H1 (cell line): ENCODE measurements around the gene GUF1. TPM values are rescaled to one million over a fixed set of nuclear protein-coding genes. Genes with fewer than 3 reads are reported as not detected.

ENCODE experiments used
- CTCF ChIP-seq, 3 experiments: IDR thresholded peaks; 1 replicate in 2 of 3; 2 replicates in 1 of 3; pipeline versions ENCODE4 v1.5.1 to v1.6.1; 2011; ENCODE audit warnings: low read length in 3 of 3, mild to moderate bottlenecking in 3 of 3, inconsistent platforms in 2 of 3, low read depth in 1 of 3, moderate library complexity in 1 of 3; ENCODE audit not compliant: insufficient read depth in 1 of 3; ENCODE audit errors: control extremely low read depth in 1 of 3
- GTF2F1 ChIP-seq: IDR thresholded peaks from 2 replicates; pipeline ENCODE4 v1.6.1; 2012; ENCODE audit warnings: low read depth, low read length, improper control_type of control experiment, borderline replicate concordance
- KDM4A ChIP-seq: IDR thresholded peaks from one replicate; pipeline ENCODE4 v1.7.1; 2012; ENCODE audit warnings: low read depth, mild to moderate bottlenecking, moderate library complexity, low read length, inconsistent platforms; ENCODE audit not compliant: severe bottlenecking
- NANOG ChIP-seq: IDR thresholded peaks from 2 replicates; pipeline ENCODE4 v1.6.1; 2011; ENCODE audit warnings: low read length, low read depth, mild to moderate bottlenecking, inconsistent platforms; ENCODE audit not compliant: insufficient read depth, poor library complexity, severe bottlenecking
- polyA plus RNA-seq, 7 experiments: library from polyadenylated mRNA; depleted of rRNA in 3 of 7; stranded (reverse) in 5 of 7; unstranded in 2 of 7; fragments of >200 nt in 5 of 7; fragments of 200-250 nt in 2 of 7; gene quantifications; 1 replicate in 5 of 7; 2 replicates in 1 of 7; 4 replicates in 1 of 7; pipeline versions ENCODE4 v1.2.1 to v1.2.3, GENCODE V29; 2011 to 2013; ENCODE audit warnings: missing spikeins in 2 of 7, mixed read lengths in 2 of 7
- total RNA-seq: library from RNA; stranded (reverse); fragmentation: NEBNext Ultra II Directional; extraction: Animal tissue kit (Norgen Biotek cat#: 25700); gene quantifications from 2 replicates; pipeline ENCODE4 v1.2.1, GENCODE V29; 2021

The GUF1 gene
- total and polyA plus RNA-seq, 2 of the 8 experiments (the other 6 are each of a cell fraction or from before 2014, with no cell fraction given), result 14.8 to 30.6 TPM

GRCh38 chr4:44629280-44629866 is 48.8 kb upstream of the GUF1 start (continued):
- peak in 2 of 3 experiments; percentile 54 to 68; a peak in 3 of 4 replicates for TF ChIP-seq CTCF (IDR thresholded peaks at IDR 0.05; ENCODE audit: control extremely low read depth in 1 of 3, insufficient read depth in 1 of 3, low read depth in 1 of 3, low read length in 3 of 3)
- TF ChIP-seq NANOG, result no peak
- TF ChIP-seq GTF2F1, result no peak
- TF ChIP-seq KDM4A, result no peak
